Measurements from ENCODE around the gene HNRNPC. TPM values are rescaled to one million over a fixed set of nuclear protein-coding genes. Genes with fewer than 3 reads are reported as not detected.

HNRNPC gene
- total RNA-seq, 1 donor from 2014 or later: 690 TPM

DNA sequence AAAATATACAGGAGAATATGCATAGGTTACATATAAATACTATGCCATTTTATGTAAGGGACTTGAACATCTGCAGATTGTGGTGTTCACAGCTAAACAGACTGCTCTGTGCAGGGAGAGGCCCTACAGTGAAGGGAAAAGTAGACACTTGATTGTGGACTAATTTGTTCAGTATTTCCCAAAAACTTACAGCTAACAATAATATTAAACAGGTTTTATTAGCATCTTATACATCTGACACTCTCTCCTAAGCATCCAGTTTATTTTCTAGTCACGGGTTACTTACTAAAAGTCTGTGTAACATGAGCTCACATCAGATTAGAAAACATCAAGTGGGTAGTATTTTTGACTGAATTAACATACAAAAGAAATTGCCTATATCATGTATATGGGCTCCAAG, 60.1 kb downstream of the HNRNPC start:
- TF ChIP-seq CTCF (IDR thresholded peaks at IDR 0.05; ENCODE audit: unreplicated experiment): no peak
- Mint-ChIP-seq H3K4me3 (ENCODE audit: low read depth) (no peak overlapping the region), H3K9me3 (ENCODE audit: low read depth) (no peaks in the 10 kb centered on the region), H3K36me3 (ENCODE audit: insufficient read depth) (peaks cover 59% of the 10 kb centered on the region), H3K27me3 (no peaks in the 10 kb centered on the region), H3K4me1 (ENCODE audit: low read depth) (peaks cover 16% of the 10 kb centered on the region), H3K27ac (no peak overlapping the region)
- DNase-seq (ENCODE audit: low spot score, unreplicated experiment): no peak

GRCh38 chr14:21208554-21208953, 60.7 kb downstream of the HNRNPC start:
- no peak overlapping the region for H3K27ac Mint-ChIP-seq
- peaks cover 60% of the 10 kb centered on the region for H3K36me3 Mint-ChIP-seq (ENCODE audit: insufficient read depth)

GRCh38 chr14:21206753-21207684, 62.2 kb downstream of the HNRNPC start:
- no peak for TF ChIP-seq CTCF (IDR thresholded peaks at IDR 0.05; ENCODE audit: unreplicated experiment)
- Mint-ChIP-seq H3K9me3 (ENCODE audit: low read depth) (no peaks in the 10 kb centered on the region), H3K4me3 (ENCODE audit: low read depth) (no peak overlapping the region), H3K27me3 (no peaks in the 10 kb centered on the region), H3K27ac (peak overlapping the region; percentile 37), H3K4me1 (ENCODE audit: low read depth) (peaks cover 34% of the 10 kb centered on the region), H3K36me3 (ENCODE audit: insufficient read depth) (peaks cover 53% of the 10 kb centered on the region)
- DNase-seq (ENCODE audit: low spot score, unreplicated experiment): no peak

More at GRCh38 chr14:21208554-21208953, 60.7 kb downstream of the HNRNPC start:
- Mint-ChIP-seq H3K27me3 (no peaks in the 10 kb centered on the region), H3K4me3 (ENCODE audit: low read depth) (no peak overlapping the region), H3K4me1 (ENCODE audit: low read depth) (peaks cover 22% of the 10 kb centered on the region), H3K9me3 (ENCODE audit: low read depth) (no peaks in the 10 kb centered on the region)
- DNase-seq (ENCODE audit: low spot score, unreplicated experiment): no peak
- TF ChIP-seq CTCF (IDR thresholded peaks at IDR 0.05; ENCODE audit: unreplicated experiment): no peak

- Mint-ChIP-seq H3K27me3 (no peaks in the 10 kb centered on the region), H3K27ac (peak overlapping the region; percentile 87), H3K4me1 (ENCODE audit: low read depth) (peaks cover 34% of the 10 kb centered on the region), H3K4me3 (ENCODE audit: low read depth) (no peak overlapping the region), H3K36me3 (ENCODE audit: insufficient read depth) (peaks cover 46% of the 10 kb centered on the region), H3K9me3 (ENCODE audit: low read depth) (no peaks in the 10 kb centered on the region)
- TF ChIP-seq CTCF (IDR thresholded peaks at IDR 0.05; ENCODE audit: unreplicated experiment): no peak
- no peak for DNase-seq (ENCODE audit: low spot score, unreplicated experiment)
These were observed 63.3 kb downstream of the HNRNPC start for GRCh38 chr14:21205678-21206581.

DNA sequence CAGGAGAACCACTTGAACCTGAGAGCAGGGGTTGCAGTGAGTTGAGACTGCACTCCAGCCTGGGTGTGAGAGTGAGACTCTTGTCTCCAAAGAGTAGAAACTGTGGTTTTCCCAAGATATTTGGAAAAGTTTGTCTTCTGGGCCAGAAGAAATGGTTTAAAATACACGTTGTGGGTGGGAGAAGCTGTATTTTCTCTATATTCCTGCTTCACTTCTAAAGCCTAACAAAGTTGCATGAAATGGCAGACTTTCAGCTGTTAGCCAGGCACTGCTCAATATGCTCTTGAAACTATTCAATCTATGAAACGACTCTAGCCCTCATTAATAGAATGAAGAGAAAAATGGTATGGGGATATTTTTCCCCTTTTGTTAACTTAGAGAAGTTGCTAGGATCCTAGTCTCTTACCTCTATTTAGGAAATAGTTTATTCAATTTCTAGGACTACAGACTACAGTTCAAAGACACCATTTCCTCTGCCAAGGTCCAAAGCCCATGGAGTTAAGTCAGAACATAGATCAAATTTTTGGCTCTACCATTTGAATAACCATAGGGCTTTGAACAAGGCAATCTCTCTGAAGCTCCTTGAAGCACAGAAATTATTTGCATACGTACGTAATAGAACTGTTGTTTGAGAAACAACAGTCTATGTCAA, 64.1 kb downstream of the HNRNPC start:
- peaks cover 44% of the 10 kb centered on the region for H3K36me3 Mint-ChIP-seq (ENCODE audit: insufficient read depth)
- peak overlapping the region; percentile 49 for H3K27ac Mint-ChIP-seq
- H3K9me3 Mint-ChIP-seq (ENCODE audit: low read depth): no peaks in the 10 kb centered on the region
- peaks cover 34% of the 10 kb centered on the region for H3K4me1 Mint-ChIP-seq (ENCODE audit: low read depth)
- DNase-seq (ENCODE audit: low spot score, unreplicated experiment): no peak
- no peak overlapping the region for H3K4me3 Mint-ChIP-seq (ENCODE audit: low read depth)
- no peak for TF ChIP-seq CTCF (IDR thresholded peaks at IDR 0.05; ENCODE audit: unreplicated experiment)
- H3K27me3 Mint-ChIP-seq: no peaks in the 10 kb centered on the region
